ENCODE results near the gene TTLL3. TPM values are rescaled to one million over a fixed set of nuclear protein-coding genes. Genes with fewer than 3 reads are reported as not detected.

The TTLL3 gene
- polyA plus RNA-seq, 1 donor (not counting 4 experiments of a cell fraction or from before 2014, with no cell fraction given) = 11.3 TPM

GRCh38 chr3:9817436-9817835 is 7.4 kb downstream of the TTLL3 start:
- H3K4me2 ChIP-seq (ENCODE audit: control insufficient read depth, extremely low read depth, insufficient read depth, low read depth, low read length) = no peak overlapping the region
- H3K9ac ChIP-seq (ENCODE audit: control insufficient read depth, extremely low read depth, insufficient read depth, low read length) = no peak overlapping the region
- TF ChIP-seq CTCF (optimal IDR thresholded peaks at IDR 0.05 in 1 of 3, IDR thresholded peaks at IDR 0.05 in 1 of 3, conservative IDR thresholded peaks at IDR 0.05 in 1 of 3; ENCODE audit: extremely low read depth in 1 of 3, insufficient read depth in 2 of 3, low read length in 3 of 3) (no peak), EZH2 (IDR thresholded peaks at IDR 0.05; ENCODE audit: low read length) (no peak)
- no peaks in the 10 kb centered on the region for H3K4me1 ChIP-seq (ENCODE audit: control insufficient read depth, extremely low read depth, insufficient read depth, low read length)
- no peak for FAIRE-seq
- no peak overlapping the region for H3K27ac ChIP-seq (ENCODE audit: control insufficient read depth, insufficient read depth, low read length)
- H3K4me3 ChIP-seq (ENCODE audit: control insufficient read depth in 2 of 3, extremely low read depth in 1 of 3, insufficient read depth in 2 of 3, low read depth in 1 of 3, low read length in 3 of 3) = no peak overlapping the region
- DNase-seq (ENCODE audit: low read depth, low spot score) = no peak
- no peaks in the 10 kb centered on the region for H3K9me3 ChIP-seq (ENCODE audit: control insufficient read depth, low read depth, low read length)
- no peaks in the 10 kb centered on the region for H4K20me1 ChIP-seq (ENCODE audit: control insufficient read depth, extremely low read depth, insufficient read depth, low read length)
- H3K27me3 ChIP-seq (ENCODE audit: control insufficient read depth, extremely low read depth, insufficient read depth, low read length) = no peaks in the 10 kb centered on the region
- peaks cover 0 to 6% of the 10 kb centered on the region in 2 experiments for H3K36me3 ChIP-seq (ENCODE audit: control insufficient read depth in 2 of 2, extremely low read depth in 1 of 2, insufficient read depth in 2 of 2, low read length in 2 of 2)
- H3K9me1 ChIP-seq (ENCODE audit: control insufficient read depth, extremely low read depth, insufficient read depth, low read length) = no peaks in the 10 kb centered on the region
- dilution Hi-C loops (cut with MboI; ENCODE audit: extremely low pct_ligation_motif_present, low sequenced_read_pairs) = no loop called here
- no peaks in the 10 kb centered on the region for H3K79me2 ChIP-seq (ENCODE audit: control insufficient read depth, insufficient read depth, low read length)
- H2AFZ ChIP-seq (ENCODE audit: control insufficient read depth, low read length) = no peak overlapping the region

- Histone ChIP-seq H3K4me2 (ENCODE audit: control insufficient read depth, extremely low read depth, insufficient read depth, low read depth, low read length) (no peak overlapping the region), H3K9ac (ENCODE audit: control insufficient read depth, extremely low read depth, insufficient read depth, low read length) (no peak overlapping the region), H3K4me1 (ENCODE audit: control insufficient read depth, extremely low read depth, insufficient read depth, low read length) (no peaks in the 10 kb centered on the region), H3K36me3 (ENCODE audit: control insufficient read depth in 2 of 2, extremely low read depth in 1 of 2, insufficient read depth in 2 of 2, low read length in 2 of 2) (peaks cover 0 to 6% of the 10 kb centered on the region in 2 experiments), H2AFZ (ENCODE audit: control insufficient read depth, low read length) (no peak overlapping the region), H3K79me2 (ENCODE audit: control insufficient read depth, insufficient read depth, low read length) (no peaks in the 10 kb centered on the region), H3K27me3 (ENCODE audit: control insufficient read depth, extremely low read depth, insufficient read depth, low read length) (no peaks in the 10 kb centered on the region), H3K4me3 (ENCODE audit: control insufficient read depth in 2 of 3, extremely low read depth in 1 of 3, insufficient read depth in 2 of 3, low read depth in 1 of 3, low read length in 3 of 3) (no peak overlapping the region), H3K9me1 (ENCODE audit: control insufficient read depth, extremely low read depth, insufficient read depth, low read length) (no peaks in the 10 kb centered on the region), H3K27ac (ENCODE audit: control insufficient read depth, insufficient read depth, low read length) (no peak overlapping the region), H4K20me1 (ENCODE audit: control insufficient read depth, extremely low read depth, insufficient read depth, low read length) (no peaks in the 10 kb centered on the region), H3K9me3 (ENCODE audit: control insufficient read depth, low read depth, low read length) (no peaks in the 10 kb centered on the region)
- DNase-seq (ENCODE audit: low read depth, low spot score) (no peak), FAIRE-seq (no peak)
- TF ChIP-seq EZH2 (IDR thresholded peaks at IDR 0.05; ENCODE audit: low read length) (no peak), CTCF (optimal IDR thresholded peaks at IDR 0.05 in 1 of 3, IDR thresholded peaks at IDR 0.05 in 1 of 3, conservative IDR thresholded peaks at IDR 0.05 in 1 of 3; ENCODE audit: extremely low read depth in 1 of 3, insufficient read depth in 2 of 3, low read length in 3 of 3) (no peak)
- dilution Hi-C loops (cut with MboI; ENCODE audit: extremely low pct_ligation_motif_present, low sequenced_read_pairs) = no loop called here
These were observed 8.7 kb downstream of the TTLL3 start for GRCh38 chr3:9818666-9819335.
